H9 (cell line): ENCODE data around the gene TNFAIP8L1. TPM values are rescaled to one million over a fixed set of nuclear protein-coding genes. Genes with fewer than 3 reads are reported as not detected.

ENCODE experiments used
- DNase-seq: peaks from one replicate; pipeline ENCODE4 v3.0.0-alpha.2; 2017
- H2AFZ ChIP-seq: one replicate; pipeline ENCODE4 v1.6.1; 2013; ENCODE audit warnings: mild to moderate bottlenecking, low read length, control low read depth, moderate library complexity
- H2AK5ac ChIP-seq: 2 replicates; pipeline ENCODE4 v1.6.1; 2013; ENCODE audit warnings: low read length, control low read depth, mixed read lengths; ENCODE audit not compliant: insufficient read length
- H2BK120ac ChIP-seq: one replicate; pipeline ENCODE4 v1.6.1; 2013; ENCODE audit warnings: low read depth, mild to moderate bottlenecking, low read length, control low read depth, inconsistent platforms; ENCODE audit not compliant: poor library complexity, severe bottlenecking
- H2BK12ac ChIP-seq: 2 replicates; pipeline ENCODE4 v1.6.1; 2013; ENCODE audit warnings: low read length, control low read depth, mixed read lengths, low read depth; ENCODE audit not compliant: insufficient read length
- H2BK15ac ChIP-seq: 2 replicates; pipeline ENCODE4 v1.6.1; 2013; ENCODE audit warnings: low read depth, low read length, control low read depth
- H2BK20ac ChIP-seq: one replicate; pipeline ENCODE4 v1.6.1; 2013; ENCODE audit warnings: low read depth, mild to moderate bottlenecking, low read length, control low read depth, inconsistent platforms; ENCODE audit not compliant: poor library complexity, severe bottlenecking
- H2BK5ac ChIP-seq: 2 replicates; pipeline ENCODE4 v1.6.1; 2013; ENCODE audit warnings: low read length, control low read depth, mixed read lengths; ENCODE audit not compliant: insufficient read length
- H3K14ac ChIP-seq: 2 replicates; pipeline ENCODE4 v1.6.1; 2013; ENCODE audit warnings: low read length, control low read depth; ENCODE audit not compliant: insufficient read depth
- H3K18ac ChIP-seq: 2 replicates; pipeline ENCODE4 v1.6.1; 2013; ENCODE audit warnings: low read depth, mild to moderate bottlenecking, mixed read lengths, low read length, control low read depth; ENCODE audit not compliant: insufficient read length
- H3K23ac ChIP-seq: 2 replicates; pipeline ENCODE4 v1.6.1; 2013; ENCODE audit warnings: low read length, control low read depth, mixed read lengths, low read depth; ENCODE audit not compliant: insufficient read length
- H3K23me2 ChIP-seq: 2 replicates; pipeline ENCODE4 v1.6.1; 2013; ENCODE audit warnings: low read depth, mild to moderate bottlenecking, mixed read lengths, low read length, control low read depth; ENCODE audit not compliant: insufficient read length, poor library complexity, severe bottlenecking
- H3K27ac ChIP-seq: 2 replicates; pipeline ENCODE4 v1.5.1; 2013; ENCODE audit warnings: low read length, control low read depth, mixed read lengths, low read depth; ENCODE audit not compliant: insufficient read length
- H3K27me3 ChIP-seq: 2 replicates; pipeline ENCODE4 v1.6.1; 2013; ENCODE audit warnings: low read length, control low read depth, inconsistent platforms; ENCODE audit not compliant: insufficient read depth
- H3K4ac ChIP-seq: 2 replicates; pipeline ENCODE4 v1.6.1; 2013; ENCODE audit warnings: low read depth, mild to moderate bottlenecking, control low read depth, inconsistent platforms, low read length, moderate library complexity
- H3K4me1 ChIP-seq: 2 replicates; pipeline ENCODE4 v1.6.1; 2013; ENCODE audit warnings: low read length, control low read depth, inconsistent platforms; ENCODE audit not compliant: insufficient read depth
- H3K4me2 ChIP-seq: 2 replicates; pipeline ENCODE4 v1.6.1; 2013; ENCODE audit warnings: low read length, control low read depth, mixed read lengths; ENCODE audit not compliant: insufficient read length, insufficient read depth
- H3K56ac ChIP-seq: 2 replicates; pipeline ENCODE4 v1.6.1; 2013; ENCODE audit warnings: low read depth, mild to moderate bottlenecking, mixed read lengths, low read length, control low read depth; ENCODE audit not compliant: insufficient read length
- H3K79me1 ChIP-seq: 2 replicates; pipeline ENCODE4 v1.6.1; 2013; ENCODE audit warnings: low read depth, mild to moderate bottlenecking, moderate library complexity, low read length, control low read depth, inconsistent platforms; ENCODE audit not compliant: insufficient read depth, poor library complexity, severe bottlenecking
- H3K79me2 ChIP-seq: 2 replicates; pipeline ENCODE4 v1.6.1; 2013; ENCODE audit warnings: low read length, control low read depth, inconsistent platforms; ENCODE audit not compliant: insufficient read depth
- H3K9ac ChIP-seq: 2 replicates; pipeline ENCODE4 v1.6.1; 2013; ENCODE audit warnings: low read length, control low read depth, mixed read lengths; ENCODE audit not compliant: insufficient read length; ENCODE audit errors: extremely low read depth
- H3K9me3 ChIP-seq: one replicate; pipeline ENCODE4 v1.6.1; 2013; ENCODE audit warnings: low read depth, low read length, inconsistent platforms; ENCODE audit not compliant: control insufficient read depth
- H3T11ph ChIP-seq: one replicate; pipeline ENCODE4 v1.6.1; 2013; ENCODE audit warnings: mild to moderate bottlenecking, low read length, control low read depth, inconsistent platforms
- H4K20me1 ChIP-seq: one replicate; pipeline ENCODE4 v1.6.1; 2013; ENCODE audit not compliant: control insufficient read depth, insufficient read length, insufficient read depth
- H4K5ac ChIP-seq: 2 replicates; pipeline ENCODE4 v1.6.1; 2013; ENCODE audit warnings: low read depth, mild to moderate bottlenecking, mixed read lengths, low read length, control low read depth; ENCODE audit not compliant: insufficient read length
- H4K8ac ChIP-seq: replicated peaks from 2 replicates; pipeline ENCODE4 v1.6.1; 2013; ENCODE audit warnings: low read length, control low read depth, mixed read lengths, low read depth; ENCODE audit not compliant: insufficient read length
- H4K91ac ChIP-seq: 2 replicates; pipeline ENCODE4 v1.6.1; 2013; ENCODE audit warnings: low read depth, mild to moderate bottlenecking, moderate library complexity, mixed read lengths, low read length, control low read depth; ENCODE audit not compliant: insufficient read length
- H3K27ac Mint-ChIP-seq, 3 experiments: 2 replicates in 2 of 3; 3 replicates in 1 of 3; pipeline ENCODE4 v1.8.0; 2020 to 2021; ENCODE audit warnings: mixed read lengths in 3 of 3, mild to moderate bottlenecking in 1 of 3, moderate library complexity in 1 of 3
- H3K27me3 Mint-ChIP-seq: 2 replicates; pipeline ENCODE4 v1.8.0; 2021; ENCODE audit warnings: low read depth, mild to moderate bottlenecking, moderate library complexity, mixed read lengths
- H3K36me3 Mint-ChIP-seq, 3 experiments: 2 replicates in 2 of 3; 3 replicates in 1 of 3; pipeline ENCODE4 v1.8.0; 2020 to 2021; ENCODE audit warnings: low read depth in 3 of 3, mixed read lengths in 3 of 3; ENCODE audit not compliant: insufficient read depth in 1 of 3
- H3K4me1 Mint-ChIP-seq, 2 experiments: 2 replicates each; pipeline ENCODE4 v1.8.0; 2020; ENCODE audit warnings: mixed read lengths in 2 of 2
- H3K4me3 Mint-ChIP-seq, 2 experiments: 2 replicates in 1 of 2; 3 replicates in 1 of 2; pipeline ENCODE4 v1.8.0; 2020 to 2021; ENCODE audit warnings: mild to moderate bottlenecking in 2 of 2, mixed read lengths in 2 of 2, moderate library complexity in 1 of 2
- H3K9me3 Mint-ChIP-seq, 2 experiments: 2 replicates in 1 of 2; 3 replicates in 1 of 2; pipeline ENCODE4 v1.8.0; 2020; ENCODE audit warnings: mild to moderate bottlenecking in 2 of 2, mixed read lengths in 2 of 2, moderate library complexity in 1 of 2
- WGBS: extraction: QIAGEN DNeasy Blood & Tissue Kit; methylation state at CpG from one replicate; pipeline ENCODE4 v1.1.7; 2013; ENCODE audit warnings: missing lambda C conversion rate, low lambda C conversion rate, mixed read lengths; ENCODE audit not compliant: insufficient read length; ENCODE audit errors: extremely low coverage; 5-methylcytosine and 5-hydroxymethylcytosine counted together
- total RNA-seq: library from RNA; stranded (reverse); gene quantifications from 2 replicates; pipeline ENCODE4 v1.2.1, GENCODE V29; 2021
- TF ChIP-seq, protein P1 (sequence below): fragments of 200-600 bp; sonication (generic); conservative IDR thresholded peaks from 3 replicates; pipeline ENCODE4 v1.8.0; 2021; ENCODE audit warnings: antibody characterized with exemption, mild to moderate bottlenecking

The TNFAIP8L1 gene
- total RNA-seq, 1 experiment from 2014 or later: 4.2 TPM

DNA sequence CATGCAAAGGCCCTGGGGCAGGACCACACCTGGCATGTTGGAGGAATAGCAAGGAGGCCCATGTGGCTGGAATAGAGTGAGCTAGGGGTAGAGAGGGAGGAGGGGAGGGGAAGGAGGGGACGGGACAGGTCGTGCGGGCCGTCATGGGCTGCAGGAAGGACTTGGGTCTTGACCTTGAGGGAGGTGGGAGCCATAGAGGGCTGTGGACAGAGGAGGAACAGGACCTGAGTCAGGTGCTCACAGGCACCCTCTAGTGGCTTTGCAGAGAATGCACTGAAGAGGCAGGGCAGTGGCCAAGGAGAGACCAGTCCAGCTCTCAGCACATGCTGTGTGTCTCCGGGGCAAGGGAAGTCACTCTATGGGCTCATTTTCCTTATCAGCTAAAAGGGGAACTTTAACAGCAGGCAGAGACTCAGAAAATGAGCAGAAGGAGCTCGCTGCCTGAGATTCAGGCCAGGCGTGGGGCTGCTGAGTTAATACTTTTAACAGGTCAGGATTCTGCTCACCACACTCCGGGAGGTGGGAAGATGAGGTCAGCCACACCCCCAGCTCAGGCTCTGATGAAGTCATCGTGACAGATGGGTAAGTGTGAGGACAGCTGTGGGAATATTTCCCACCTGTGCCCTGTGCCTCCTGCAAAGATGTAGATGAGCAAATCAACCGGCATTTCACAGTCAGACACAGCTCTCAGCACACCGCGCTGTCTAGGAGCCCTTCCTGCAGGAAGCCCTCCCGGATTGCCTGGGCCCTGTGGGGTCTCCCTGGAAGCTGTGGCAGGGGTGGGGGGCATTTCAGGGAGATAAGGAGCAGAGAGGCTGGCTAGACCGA lies 6.0 kb upstream of the TNFAIP8L1 start:
- H3K79me2 ChIP-seq: no peaks in the 10 kb centered on the region
- no peak overlapping the region for H3T11ph ChIP-seq
- no peaks in the 10 kb centered on the region for H3K4me1 ChIP-seq
- H4K5ac ChIP-seq: no peak overlapping the region
- H2AK5ac ChIP-seq: no peak overlapping the region
- H3K14ac ChIP-seq: no peak overlapping the region
- H2AFZ ChIP-seq: no peak overlapping the region
- H3K4ac ChIP-seq: no peak overlapping the region
- no peak overlapping the region for H3K4me2 ChIP-seq
- Mint-ChIP-seq H3K36me3 (no peaks in the 10 kb centered on the region), H3K4me3 (peak overlapping the region in 1 of 2 experiments; percentile 16; a peak in 1 of 5 replicates), H3K4me1 (peaks cover 6% of the 10 kb centered on the region in 2 experiments), H3K27me3 (peaks cover 40% of the 10 kb centered on the region), H3K27ac (peak overlapping the region in 1 of 3 experiments; percentile 89; a peak in 4 of 7 replicates), H3K9me3 (peaks cover 0 to 3% of the 10 kb centered on the region in 2 experiments; a peak in 2 of 5 replicates)
- no peak overlapping the region for H2BK20ac ChIP-seq
- TF ChIP-seq, protein P1, sequence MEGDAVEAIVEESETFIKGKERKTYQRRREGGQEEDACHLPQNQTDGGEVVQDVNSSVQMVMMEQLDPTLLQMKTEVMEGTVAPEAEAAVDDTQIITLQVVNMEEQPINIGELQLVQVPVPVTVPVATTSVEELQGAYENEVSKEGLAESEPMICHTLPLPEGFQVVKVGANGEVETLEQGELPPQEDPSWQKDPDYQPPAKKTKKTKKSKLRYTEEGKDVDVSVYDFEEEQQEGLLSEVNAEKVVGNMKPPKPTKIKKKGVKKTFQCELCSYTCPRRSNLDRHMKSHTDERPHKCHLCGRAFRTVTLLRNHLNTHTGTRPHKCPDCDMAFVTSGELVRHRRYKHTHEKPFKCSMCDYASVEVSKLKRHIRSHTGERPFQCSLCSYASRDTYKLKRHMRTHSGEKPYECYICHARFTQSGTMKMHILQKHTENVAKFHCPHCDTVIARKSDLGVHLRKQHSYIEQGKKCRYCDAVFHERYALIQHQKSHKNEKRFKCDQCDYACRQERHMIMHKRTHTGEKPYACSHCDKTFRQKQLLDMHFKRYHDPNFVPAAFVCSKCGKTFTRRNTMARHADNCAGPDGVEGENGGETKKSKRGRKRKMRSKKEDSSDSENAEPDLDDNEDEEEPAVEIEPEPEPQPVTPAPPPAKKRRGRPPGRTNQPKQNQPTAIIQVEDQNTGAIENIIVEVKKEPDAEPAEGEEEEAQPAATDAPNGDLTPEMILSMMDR: peak; percentile 93
- no peaks in the 10 kb centered on the region for H3K27me3 ChIP-seq
- WGBS: no CpG with 5 or more reads among the region's 14 CpGs
- H2BK5ac ChIP-seq: no peak overlapping the region
- no peaks in the 10 kb centered on the region for H4K20me1 ChIP-seq
- H3K27ac ChIP-seq: no peak overlapping the region
- no peak overlapping the region for H3K9ac ChIP-seq
- no peak overlapping the region for H3K56ac ChIP-seq
- H3K18ac ChIP-seq: no peak overlapping the region
- H3K23ac ChIP-seq: no peak overlapping the region
- no peak overlapping the region for H4K91ac ChIP-seq
- peak; percentile 88 for DNase-seq
- H3K9me3 ChIP-seq: no peaks in the 10 kb centered on the region
- H2BK120ac ChIP-seq: no peak overlapping the region
- no peak overlapping the region for H2BK12ac ChIP-seq
- H4K8ac ChIP-seq: no peak overlapping the region
- H3K23me2 ChIP-seq: peaks cover 4% of the 10 kb centered on the region
- H3K79me1 ChIP-seq: no peaks in the 10 kb centered on the region
- H2BK15ac ChIP-seq: no peak overlapping the region
